ENCODE results near the gene EPC1. TPM values are rescaled to one million over a fixed set of nuclear protein-coding genes. Genes with fewer than 3 reads are reported as not detected.
"Not testable (repeated sequence)": the region's sequence is repeated elsewhere in the genome, so short reads cannot be mapped to it uniquely, and the experiment has no call there.

Gene EPC1
- total and polyA plus RNA-seq, 2 of the 8 experiments (the other 6 are each of a cell fraction or from before 2014, with no cell fraction given): 23.7 to 42.3 TPM

- H2BK12ac ChIP-seq (ENCODE audit: low read depth, low read length); H4K20me1 ChIP-seq (replicated peaks in 1 of 2; ENCODE audit: control insufficient read depth in 1 of 2, insufficient read depth in 2 of 2, low read length in 2 of 2); H3K56ac ChIP-seq (replicated peaks; ENCODE audit: insufficient read length, low read depth, low read length); H3K27me3 ChIP-seq (replicated peaks in 1 of 4; ENCODE audit: control insufficient read depth in 3 of 4, extremely low read depth in 1 of 4, insufficient read depth in 3 of 4, low read length in 3 of 4); H2AK5ac ChIP-seq (ENCODE audit: low read depth, low read length); H2BK20ac ChIP-seq (ENCODE audit: low read length); H3K23ac ChIP-seq (ENCODE audit: insufficient read length); H4K5ac ChIP-seq (ENCODE audit: insufficient read length, low read depth, low read length); H3K4me3 ChIP-seq (ENCODE audit: extremely low read depth in 1 of 4, insufficient read depth in 2 of 4, low read depth in 3 of 4, low read length in 4 of 4); H3K79me2 ChIP-seq (ENCODE audit: control insufficient read depth in 1 of 2, insufficient read depth in 2 of 2, low read length in 2 of 2); H3K14ac ChIP-seq (ENCODE audit: insufficient read length); H2BK5ac ChIP-seq (ENCODE audit: low read depth, low read length); H3K27ac ChIP-seq (ENCODE audit: low read depth, low read length); H4K8ac ChIP-seq (ENCODE audit: extremely low read depth, insufficient read depth, low read length); H2BK120ac ChIP-seq (replicated peaks; ENCODE audit: low read depth, low read length); H3K18ac ChIP-seq (ENCODE audit: extremely low read depth, low read length); H3K4me2 ChIP-seq (ENCODE audit: insufficient read depth in 1 of 2, low read depth in 2 of 2, low read length in 2 of 2); H3K4ac ChIP-seq (replicated peaks; ENCODE audit: insufficient read length, low read depth, low read length); H4K91ac ChIP-seq (replicated peaks; ENCODE audit: insufficient read length, low read length); H3K4me1 ChIP-seq (replicated peaks in 1 of 4; ENCODE audit: control insufficient read depth in 3 of 4, insufficient read depth in 4 of 4, low read length in 3 of 4); H2BK15ac ChIP-seq (ENCODE audit: low read length); FAIRE-seq; H3K79me1 ChIP-seq (ENCODE audit: low read depth, low read length); H3K36me3 ChIP-seq (ENCODE audit: control insufficient read depth in 2 of 4, insufficient read depth in 4 of 4, low read length in 3 of 4); H3K9ac ChIP-seq (replicated peaks in 1 of 4; ENCODE audit: extremely low read depth in 1 of 4, low read depth in 3 of 4, low read length in 3 of 4); DNase-seq (ENCODE audit: low read depth in 1 of 2, low spot score in 2 of 2); H3K23me2 ChIP-seq (ENCODE audit: low read depth, low read length): not testable (repeated sequence)
- POLR2A ChIA-PET (ENCODE audit: partially characterized antibody): interaction anchor here (0.6 kb wide), 1 partner anchor 173 kb away, joined by 3 read pairs; no protein-coding TSS in a partner anchor
- CTCF ChIA-PET (ENCODE audit: partially characterized antibody): interaction anchor here (0.6 to 2.6 kb wide), 3 partner anchors 8 to 109 kb away, joined by 3 to 11 read pairs (median 3); no protein-coding TSS in a partner anchor
- WGBS, 2 experiments (ENCODE audit: extremely low coverage in 1 of 2, insufficient coverage in 1 of 2, insufficient read length in 1 of 2, insufficient replicate concordance in 2 of 2, low coverage in 1 of 2, low lambda C conversion rate in 2 of 2, missing lambda C conversion rate in 1 of 2): 90% methylated on average over 7 of the region's 7 CpGs; no CpG with 5 or more reads in 1 of the 2 experiments
- Histone ChIP-seq H2AFZ (ENCODE audit: low read length) (peak overlapping the region; percentile 88; the same call in 1 of the 2 replicates), H3K9me3 (ENCODE audit: insufficient read depth in 2 of 2, low read depth in 1 of 2, low read length in 1 of 2) (peaks cover 6 to 16% of the 10 kb centered on the region in 2 experiments; a peak in 3 of 4 replicates)
These were observed 117.2 kb downstream of the EPC1 start for GRCh38 chr10:32229788-32230187.

Data from H1 (cell line).